ENCODE results near the gene MEPCE. TPM values are rescaled to one million over a fixed set of nuclear protein-coding genes. Genes with fewer than 3 reads are reported as not detected.

Gene MEPCE
- total and polyA plus RNA-seq, 9 of the 15 experiments (the other 6 are each of a cell fraction or from before 2014, with no cell fraction given) = 10.9 to 76.3 (median 44.1) TPM

DNA sequence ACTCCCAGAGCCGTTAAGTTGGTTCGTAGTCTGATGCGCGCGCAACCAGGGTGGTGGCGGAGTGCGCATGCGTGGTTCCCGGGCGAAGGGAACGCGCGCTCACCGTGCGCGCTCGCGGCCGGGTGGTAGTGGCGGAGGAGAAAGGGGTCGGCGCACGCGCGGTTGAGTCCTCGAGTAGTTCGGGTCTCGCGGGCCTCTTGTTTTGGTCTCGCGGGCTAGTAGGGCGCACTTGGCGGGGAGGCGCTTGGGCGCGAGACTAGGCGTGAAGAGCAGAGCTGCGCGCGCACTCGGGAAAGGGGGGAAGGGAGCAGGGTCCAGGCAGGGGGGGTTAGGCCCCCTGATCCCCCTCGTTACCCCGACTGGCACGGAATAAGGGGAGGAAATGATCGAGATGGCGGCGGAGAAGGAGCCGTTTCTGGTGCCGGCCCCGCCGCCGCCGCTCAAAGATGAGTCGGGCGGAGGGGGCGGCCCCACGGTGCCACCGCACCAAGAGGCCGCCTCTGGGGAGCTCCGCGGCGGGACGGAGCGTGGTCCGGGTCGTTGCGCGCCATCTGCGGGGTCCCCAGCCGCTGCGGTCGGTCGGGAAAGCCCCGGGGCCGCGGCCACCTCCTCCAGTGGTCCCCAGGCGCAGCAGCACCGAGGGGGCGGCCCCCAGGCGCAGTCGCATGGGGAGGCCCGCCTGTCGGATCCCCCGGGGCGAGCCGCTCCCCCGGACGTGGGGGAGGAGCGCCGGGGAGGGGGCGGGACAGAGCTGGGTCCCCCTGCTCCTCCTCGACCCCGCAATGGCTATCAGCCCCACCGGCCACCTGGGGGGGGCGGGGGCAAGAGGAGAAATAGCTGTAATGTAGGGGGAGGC, at the start of gene MEPCE (continued):
- no peak for TF ChIP-seq KDM1A (IDR thresholded peaks at IDR 0.05)
- TF ChIP-seq E2F1 (CRISPR knock-in tag; IDR thresholded peaks at IDR 0.05) = no peak; the same call in 1 of the 2 replicates
- no peak for TF ChIP-seq FOS (IDR thresholded peaks at IDR 0.05; ENCODE audit: extremely low read depth, insufficient read length)
- TF ChIP-seq HEY1 (CRISPR knock-in tag; IDR thresholded peaks at IDR 0.05; ENCODE audit: borderline replicate concordance) = no peak
- TF ChIP-seq ZNF717 (CRISPR knock-in tag; IDR thresholded peaks at IDR 0.05) = no peak
- TF ChIP-seq PML (IDR thresholded peaks at IDR 0.05; ENCODE audit: low read length) = no peak
- no peak for TF ChIP-seq ZNF224 (CRISPR knock-in tag; IDR thresholded peaks at IDR 0.05)
- no peak for TF ChIP-seq ZNF140 (CRISPR knock-in tag; IDR thresholded peaks at IDR 0.05)
- no peak for TF ChIP-seq MGA (IDR thresholded peaks at IDR 0.05)
- no peak for TF ChIP-seq NCOA1 (IDR thresholded peaks at IDR 0.05; ENCODE audit: low read depth)
- no peak for TF ChIP-seq ZNF79 (CRISPR knock-in tag; IDR thresholded peaks at IDR 0.05; ENCODE audit: low read depth)
- TF ChIP-seq CBFB (CRISPR knock-in tag; IDR thresholded peaks at IDR 0.05) = no peak
- no peak for TF ChIP-seq HDAC6 (IDR thresholded peaks at IDR 0.05; ENCODE audit: low read depth, low read length)
- TF ChIP-seq, protein P1, sequence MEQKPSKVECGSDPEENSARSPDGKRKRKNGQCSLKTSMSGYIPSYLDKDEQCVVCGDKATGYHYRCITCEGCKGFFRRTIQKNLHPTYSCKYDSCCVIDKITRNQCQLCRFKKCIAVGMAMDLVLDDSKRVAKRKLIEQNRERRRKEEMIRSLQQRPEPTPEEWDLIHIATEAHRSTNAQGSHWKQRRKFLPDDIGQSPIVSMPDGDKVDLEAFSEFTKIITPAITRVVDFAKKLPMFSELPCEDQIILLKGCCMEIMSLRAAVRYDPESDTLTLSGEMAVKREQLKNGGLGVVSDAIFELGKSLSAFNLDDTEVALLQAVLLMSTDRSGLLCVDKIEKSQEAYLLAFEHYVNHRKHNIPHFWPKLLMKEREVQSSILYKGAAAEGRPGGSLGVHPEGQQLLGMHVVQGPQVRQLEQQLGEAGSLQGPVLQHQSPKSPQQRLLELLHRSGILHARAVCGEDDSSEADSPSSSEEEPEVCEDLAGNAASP (IDR thresholded peaks at IDR 0.05) = no peak
- 0 out of 2 replicates have a peak, but pooled peaks have one; percentile 12 for TF ChIP-seq SMARCA5 (IDR thresholded peaks at IDR 0.05)
- TF ChIP-seq MCM3 (IDR thresholded peaks at IDR 0.05) = no peak
